OCI-LY7 (cell line): Measurements from ENCODE around the gene CALN1.

Experiments
- CTCF ChIP-seq: fragments of 200-600 bp; sonication (generic); conservative IDR thresholded peaks from 2 replicates; pipeline ENCODE4 v1.5.1; 2014; ENCODE audit warnings: mild to moderate bottlenecking, antibody characterized with exemption, low read length, moderate library complexity, mixed read lengths
- EZH2phosphoT487 ChIP-seq: fragments of 200-600 bp; sonication (generic); IDR thresholded peaks from 2 replicates; pipeline ENCODE4 v1.6.1; 2018; ENCODE audit warnings: low read depth, borderline replicate concordance, mild to moderate bottlenecking, mixed run types, antibody characterized with exemption, low read length, moderate library complexity, mixed read lengths

GRCh38 chr7:71870812-71871211 is 541.3 kb downstream of the CALN1 start:
- no peak for TF ChIP-seq CTCF
- no peak for TF ChIP-seq EZH2phosphoT487
